ENCODE results near the gene PHLDA2. TPM values are rescaled to one million over a fixed set of nuclear protein-coding genes. Genes with fewer than 3 reads are reported as not detected.

PHLDA2 gene
- 11.7 and 16.8 TPM in 2 replicates for total RNA-seq (2014; rRNA removed; shearing (Covaris generic))
- polyA plus RNA-seq (2016; fragmentation: Nextera tagmentation; extraction: Ambion mirVana): 64.4 and 66.0 TPM in 2 replicates

DNA sequence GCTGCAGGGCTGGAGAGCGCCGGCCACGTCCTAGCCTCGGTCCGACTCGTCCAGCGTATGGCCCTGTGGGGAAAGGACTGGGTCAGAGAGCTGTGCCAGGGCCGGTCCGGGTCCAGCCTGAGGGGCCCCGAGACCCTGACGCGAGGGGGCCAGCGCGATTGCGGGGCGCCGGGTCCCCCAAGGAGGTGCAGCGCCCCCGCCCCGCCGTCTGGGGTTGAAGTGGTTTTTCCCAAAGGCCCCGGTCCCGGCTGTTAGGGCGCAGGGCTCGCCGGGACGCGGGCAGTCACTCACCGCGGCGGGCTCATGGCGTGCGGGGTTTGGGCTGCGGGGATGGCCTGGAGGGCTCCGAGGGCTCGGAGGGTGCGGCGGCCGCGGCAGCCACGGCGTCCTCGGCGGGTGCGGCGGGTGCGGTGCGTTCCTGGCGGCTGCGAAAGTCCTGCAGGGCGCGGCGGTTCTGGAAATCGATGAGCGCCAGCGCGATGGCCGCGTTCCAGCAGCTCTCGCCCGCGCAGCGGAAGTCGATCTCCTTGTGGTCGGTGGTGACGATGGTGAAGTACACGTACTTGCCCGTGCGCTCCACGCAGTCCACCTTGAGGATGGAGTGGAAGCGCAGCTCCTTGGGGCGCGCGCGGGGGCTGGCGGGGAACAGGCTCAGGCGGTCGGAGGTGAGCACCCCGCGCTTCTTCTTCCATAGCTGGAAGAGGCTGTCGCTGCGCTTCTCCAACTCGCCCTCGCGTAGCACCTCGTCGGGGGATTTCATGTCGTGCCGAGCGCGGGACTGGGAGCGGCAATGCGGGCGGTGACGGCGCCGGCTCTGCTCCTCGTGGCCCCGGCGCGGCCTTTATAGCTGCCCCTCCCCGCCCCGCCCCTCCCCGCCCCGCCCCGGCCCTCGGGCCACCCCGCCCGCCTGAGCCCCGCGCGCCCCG, at the start of gene PHLDA2:
Gene PHLDA2 (minus strand): TSS at position 816 of the 926 bp plus-strand sequence. CDS start 56 bp downstream, at position 760.
- 1% methylated on average over 62 to 76 of the region's 113 CpGs for WGBS, 2 experiments (ENCODE audit: low coverage in 1 of 2, low lambda C conversion rate in 2 of 2, missing lambda C conversion rate in 2 of 2)
- no peaks in the 10 kb centered on the region for H3K9me2 ChIP-seq (ENCODE audit: insufficient read depth)

GRCh38 chr11:2977113-2977512, 47.9 kb upstream of the PHLDA2 start:
- DNase-seq: no peak
- 83 to 85% methylated on average over 7 of the region's 7 CpGs for WGBS, 2 experiments (ENCODE audit: low coverage in 1 of 2, low lambda C conversion rate in 2 of 2, missing lambda C conversion rate in 2 of 2)
- TF ChIP-seq EZH2 (IDR thresholded peaks at IDR 0.05; ENCODE audit: insufficient read depth, poor library complexity, severe bottlenecking): no peak
- TF ChIP-seq EZH2phosphoT487 (IDR thresholded peaks at IDR 0.05; ENCODE audit: insufficient read depth, low read depth): no peak
- Histone ChIP-seq H3K27ac (no peak overlapping the region), H3K79me2 (ENCODE audit: insufficient read depth) (peaks cover 98% of the 10 kb centered on the region), H4K20me1 (ENCODE audit: insufficient read depth) (0 out of 2 replicates have a peak, but pooled peaks cover 4% of the 10 kb centered on the region), H2AFZ (no peak overlapping the region), H3K9ac (no peak overlapping the region), H3K27me3 (replicated peaks; ENCODE audit: insufficient read depth) (no peaks in the 10 kb centered on the region), H3K36me3 (ENCODE audit: low read depth) (peaks cover 49% of the 10 kb centered on the region), H3K9me3 (ENCODE audit: low read depth) (no peaks in the 10 kb centered on the region), H3K4me1 (ENCODE audit: insufficient read depth) (no peaks in the 10 kb centered on the region), H3F3A (ENCODE audit: insufficient read depth) (no peaks in the 10 kb centered on the region), H3K4me2 (ENCODE audit: unreplicated experiment) (no peak overlapping the region), H3K9me2 (ENCODE audit: insufficient read depth) (no peaks in the 10 kb centered on the region), H3K4me3 (no peak overlapping the region)
- in situ Hi-C loops (cut with MboI): no loop called here

More for the DNA sequence above, at the start of gene PHLDA2:
- Histone ChIP-seq H4K20me1 (ENCODE audit: insufficient read depth) (no peaks in the 10 kb centered on the region), H3K79me2 (ENCODE audit: insufficient read depth) (peaks cover 6% of the 10 kb centered on the region; the same call in 1 of the 2 replicates), H3K4me1 (ENCODE audit: insufficient read depth) (peaks cover 14% of the 10 kb centered on the region), H3K9me3 (ENCODE audit: low read depth) (no peaks in the 10 kb centered on the region), H3F3A (ENCODE audit: insufficient read depth) (peaks cover 8% of the 10 kb centered on the region; the same call in 1 of the 2 replicates), H3K27me3 (replicated peaks; ENCODE audit: insufficient read depth) (no peaks in the 10 kb centered on the region), H3K4me3 (peak within 1 kb of the TSS; percentile 78), H2AFZ (peak within 1 kb of the TSS; percentile 68), H3K9ac (peak within 1 kb of the TSS; percentile 85), H3K4me2 (ENCODE audit: unreplicated experiment) (peak within 1 kb of the TSS; percentile 79), H3K36me3 (ENCODE audit: low read depth) (no peaks in the 10 kb centered on the region), H3K27ac (peak within 1 kb of the TSS; percentile 66)
- DNase-seq: peak; percentile 92
- TF ChIP-seq EZH2phosphoT487 (IDR thresholded peaks at IDR 0.05; ENCODE audit: insufficient read depth, low read depth) (no peak), EZH2 (IDR thresholded peaks at IDR 0.05; ENCODE audit: insufficient read depth, poor library complexity, severe bottlenecking) (no peak)
- in situ Hi-C loops (cut with MboI): no loop called here

GRCh38 chr11:2976294-2977063, 47.3 kb upstream of the PHLDA2 start:
- Histone ChIP-seq H3K27me3 (replicated peaks; ENCODE audit: insufficient read depth) (no peaks in the 10 kb centered on the region), H3F3A (ENCODE audit: insufficient read depth) (no peaks in the 10 kb centered on the region), H3K4me2 (ENCODE audit: unreplicated experiment) (no peak overlapping the region), H3K4me1 (ENCODE audit: insufficient read depth) (no peaks in the 10 kb centered on the region), H3K27ac (no peak overlapping the region), H3K9me3 (ENCODE audit: low read depth) (no peaks in the 10 kb centered on the region), H3K36me3 (ENCODE audit: low read depth) (peaks cover 54% of the 10 kb centered on the region), H4K20me1 (ENCODE audit: insufficient read depth) (0 out of 2 replicates have a peak, but pooled peaks cover 4% of the 10 kb centered on the region), H3K9ac (no peak overlapping the region), H3K9me2 (ENCODE audit: insufficient read depth) (no peaks in the 10 kb centered on the region), H3K79me2 (ENCODE audit: insufficient read depth) (peaks cover 98% of the 10 kb centered on the region), H2AFZ (no peak overlapping the region), H3K4me3 (no peak overlapping the region)
- DNase-seq: no peak
- TF ChIP-seq EZH2phosphoT487 (IDR thresholded peaks at IDR 0.05; ENCODE audit: insufficient read depth, low read depth): no peak
- TF ChIP-seq EZH2 (IDR thresholded peaks at IDR 0.05; ENCODE audit: insufficient read depth, poor library complexity, severe bottlenecking): no peak
- in situ Hi-C loops (cut with MboI): no loop called here
- WGBS, 2 experiments (ENCODE audit: low coverage in 1 of 2, low lambda C conversion rate in 2 of 2, missing lambda C conversion rate in 2 of 2): 82 to 83% methylated on average over 6 of the region's 6 CpGs

- Histone ChIP-seq H3K9me2 (ENCODE audit: insufficient read depth) (no peaks in the 10 kb centered on the region), H3K9ac (no peak overlapping the region), H3K9me3 (ENCODE audit: low read depth) (no peaks in the 10 kb centered on the region), H3K27ac (no peak overlapping the region), H3K4me1 (ENCODE audit: insufficient read depth) (no peaks in the 10 kb centered on the region), H3K36me3 (ENCODE audit: low read depth) (peaks cover 61% of the 10 kb centered on the region), H2AFZ (no peak overlapping the region), H3K27me3 (replicated peaks; ENCODE audit: insufficient read depth) (no peaks in the 10 kb centered on the region), H3F3A (ENCODE audit: insufficient read depth) (no peaks in the 10 kb centered on the region), H3K4me2 (ENCODE audit: unreplicated experiment) (no peak overlapping the region), H3K4me3 (no peak overlapping the region), H3K79me2 (ENCODE audit: insufficient read depth) (peaks cover 95% of the 10 kb centered on the region), H4K20me1 (ENCODE audit: insufficient read depth) (no peaks in the 10 kb centered on the region)
- WGBS, 2 experiments (ENCODE audit: low coverage in 1 of 2, low lambda C conversion rate in 2 of 2, missing lambda C conversion rate in 2 of 2): 73 to 77% methylated on average over 4 of the region's 4 CpGs
- DNase-seq: peak; percentile 54
- TF ChIP-seq EZH2 (IDR thresholded peaks at IDR 0.05; ENCODE audit: insufficient read depth, poor library complexity, severe bottlenecking) (no peak), EZH2phosphoT487 (IDR thresholded peaks at IDR 0.05; ENCODE audit: insufficient read depth, low read depth) (no peak)
- in situ Hi-C loops (cut with MboI): no loop called here
Observed at GRCh38 chr11:2975594-2975993, 46.4 kb upstream of the PHLDA2 start.
